Esophagus muscularis mucosa (tissue), 4 donors: ENCODE measurements around the gene MARVELD3. TPM values are rescaled to one million over a fixed set of nuclear protein-coding genes. Genes with fewer than 3 reads are reported as not detected.

Source experiments
- DNase-seq: peaks from one replicate; pipeline ENCODE4 v3.0.0-alpha.2; 2017; ENCODE audit errors: extremely low spot score
- H3K27ac ChIP-seq, 4 donors: fragments of 200-600 bp; sonication (generic); replicated peaks in 1 of 4; 1 replicate in 3 of 4; 2 replicates in 1 of 4; pipeline ENCODE4 v1.5.1; 2016 to 2019; ENCODE audit warnings: mild to moderate bottlenecking in 1 of 4
- H3K27me3 ChIP-seq, 4 donors: fragments of 200-600 bp; sonication (generic); one replicate each; pipeline versions ENCODE4 v1.5.1 to v1.6.0; 2016 to 2019
- H3K36me3 ChIP-seq, 4 donors: fragments of 200-600 bp; sonication (generic); one replicate each; pipeline ENCODE4 v1.5.1; 2016 to 2019
- H3K4me1 ChIP-seq, 4 donors: fragments of 200-600 bp; sonication (generic); one replicate each; pipeline ENCODE4 v1.5.1; 2016 to 2019
- H3K4me3 ChIP-seq, 4 donors: fragments of 200-600 bp; sonication (generic); 1 replicate in 2 of 4; 2 replicates in 2 of 4; pipeline ENCODE4 v1.5.1; 2016 to 2019; ENCODE audit warnings: mild to moderate bottlenecking in 4 of 4, moderate library complexity in 1 of 4
- H3K9me3 ChIP-seq, 4 donors: fragments of 200-600 bp; sonication (generic); 1 replicate in 3 of 4; 2 replicates in 1 of 4; pipeline ENCODE4 v1.5.1; 2016 to 2019
- CTCF ChIP-seq, 3 experiments: fragments of 200-600 bp in 2 of 3; fragments of 450-650 bp in 1 of 3; sonication (generic) in 2 of 3; IDR thresholded peaks; one replicate each; pipeline ENCODE4 v1.5.1; 2017 to 2019; ENCODE audit warnings: antibody characterized with exemption in 3 of 3, mild to moderate bottlenecking in 2 of 3, moderate library complexity in 1 of 3
- EP300 ChIP-seq: sonication (generic); formaldehyde crosslinking; IDR thresholded peaks from one replicate; pipeline ENCODE4 v1.6.1; 2017; ENCODE audit warnings: antibody characterized with exemption
- POLR2A ChIP-seq: fragments of 450-650 bp; IDR thresholded peaks from one replicate; pipeline ENCODE4 v1.6.1; 2017; ENCODE audit warnings: antibody characterized with exemption, moderate library complexity, mild to moderate bottlenecking, low read depth
- POLR2AphosphoS5 ChIP-seq, 2 donors: sonication (generic); formaldehyde crosslinking; IDR thresholded peaks; one replicate each; pipeline ENCODE4 v1.6.1; 2017; ENCODE audit warnings: antibody characterized with exemption in 2 of 2
- WGBS: methylation state at CpG from one replicate; pipeline ENCODE4 v1.1.5; 2018; 5-methylcytosine and 5-hydroxymethylcytosine counted together
- intact Hi-C: fragments of 100-400 bp; cut with DNase I; formaldehyde crosslinking; loops from one replicate; pipeline ENCODE4 v1.15.1; 2023
- total RNA-seq, 4 donors: library from RNA; depleted of rRNA; stranded (reverse); fragments of >200 nt; gene quantifications; one replicate each; pipeline versions ENCODE4 v1.1.0 to v1.2.1, GENCODE V29; 2016

The MARVELD3 gene
- total RNA-seq, 4 donors from 2014 or later = 0.46 TPM; not detected in 3

DNA sequence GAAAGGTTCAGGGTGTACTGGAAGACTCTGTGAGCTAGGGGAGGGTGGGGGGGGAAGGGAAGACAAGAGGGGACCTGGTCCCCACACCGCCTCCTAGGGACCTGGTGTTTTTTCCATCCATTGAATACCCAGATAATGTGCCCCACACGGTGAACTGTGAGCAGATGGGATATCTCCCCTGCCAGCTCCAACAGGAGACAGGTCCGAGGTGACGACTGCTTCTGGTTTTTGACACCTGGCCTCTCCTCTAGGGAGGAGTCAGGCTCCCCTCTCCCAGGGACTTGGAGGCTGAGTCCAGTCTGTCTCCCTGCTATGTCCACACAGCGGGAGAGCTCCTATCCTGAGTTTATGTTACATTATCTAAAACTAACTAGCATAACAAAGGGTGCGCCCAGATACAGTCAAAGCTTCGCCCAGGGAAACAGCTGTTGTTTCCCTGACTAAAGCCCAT is 1.8 kb downstream of the MARVELD3 start:
- WGBS = 40% methylated on average over 7 of the region's 7 CpGs
- no peak for DNase-seq
- no peaks in the 10 kb centered on the region for H3K36me3 ChIP-seq
- H3K27ac ChIP-seq = no peak overlapping the region
- intact Hi-C loops = no loop called here
- H3K4me3 ChIP-seq = no peak overlapping the region
- peaks cover 0 to under 1% (median 0%) of the 10 kb centered on the region in 4 donors for H3K9me3 ChIP-seq
- peaks cover 13 to 15% (median 14%) of the 10 kb centered on the region in 4 donors for H3K4me1 ChIP-seq
- H3K27me3 ChIP-seq = peaks cover 0 to 51% (median 24%) of the 10 kb centered on the region in 4 donors
- TF ChIP-seq POLR2A (no peak), CTCF (IDR thresholded peaks at IDR 0.05) (no peak), POLR2AphosphoS5 (IDR thresholded peaks at IDR 0.05) (no peak), EP300 (no peak)

- no peak overlapping the region for H3K4me3 ChIP-seq
- intact Hi-C loops = no loop called here
- WGBS = 39% methylated on average over 5 of the region's 5 CpGs
- H3K4me1 ChIP-seq = peaks cover 13 to 15% (median 14%) of the 10 kb centered on the region in 4 donors
- DNase-seq = no peak
- no peak overlapping the region for H3K27ac ChIP-seq
- H3K36me3 ChIP-seq = no peaks in the 10 kb centered on the region
- no peaks in the 10 kb centered on the region for H3K9me3 ChIP-seq
- peaks cover 0 to 43% (median 24%) of the 10 kb centered on the region in 4 donors for H3K27me3 ChIP-seq
- TF ChIP-seq CTCF (IDR thresholded peaks at IDR 0.05) (no peak), POLR2A (no peak), POLR2AphosphoS5 (IDR thresholded peaks at IDR 0.05) (no peak), EP300 (no peak)
Observed at GRCh38 chr16:71628810-71629209, 2.8 kb downstream of the MARVELD3 start.

GRCh38 chr16:71629278-71630016 is 3.5 kb downstream of the MARVELD3 start:
- peaks cover 13 to 15% (median 14%) of the 10 kb centered on the region in 4 donors for H3K4me1 ChIP-seq
- DNase-seq = no peak
- no peaks in the 10 kb centered on the region for H3K9me3 ChIP-seq
- intact Hi-C loops = no loop called here
- H3K36me3 ChIP-seq = no peaks in the 10 kb centered on the region
- WGBS = 78% methylated on average over 11 of the region's 11 CpGs
- H3K27ac ChIP-seq = no peak overlapping the region
- H3K27me3 ChIP-seq = peaks cover 0 to 36% (median 24%) of the 10 kb centered on the region in 4 donors
- H3K4me3 ChIP-seq = no peak overlapping the region
- TF ChIP-seq POLR2A (no peak), POLR2AphosphoS5 (IDR thresholded peaks at IDR 0.05) (no peak), EP300 (no peak), CTCF (IDR thresholded peaks at IDR 0.05) (no peak)

DNA sequence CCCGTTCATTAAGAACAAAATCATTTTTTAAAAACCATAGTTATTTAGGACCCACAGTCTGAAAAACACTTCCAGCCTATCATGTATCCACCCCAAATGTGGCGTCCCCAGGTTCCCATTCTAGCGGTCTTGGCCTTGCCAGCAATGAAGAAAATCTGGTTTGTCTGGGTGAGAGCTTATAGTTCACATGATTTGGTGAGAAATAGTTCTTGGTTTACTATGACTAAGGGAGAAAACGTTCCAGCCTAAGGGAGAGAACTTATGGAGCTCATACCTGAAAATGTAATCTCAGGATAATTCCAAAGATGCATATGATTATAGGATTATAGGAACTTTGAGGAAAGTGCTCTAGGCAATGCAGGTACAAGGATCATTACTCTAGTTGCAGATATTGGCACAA is 4.8 kb downstream of the MARVELD3 start:
- Histone ChIP-seq H3K4me1 (peaks cover 11 to 12% (median 12%) of the 10 kb centered on the region in 4 donors), H3K36me3 (no peaks in the 10 kb centered on the region), H3K27me3 (peaks cover 0 to 23% (median 19%) of the 10 kb centered on the region in 4 donors), H3K4me3 (no peak overlapping the region), H3K9me3 (no peaks in the 10 kb centered on the region), H3K27ac (no peak overlapping the region)
- WGBS = 90% methylated on average over 4 of the region's 4 CpGs
- DNase-seq = no peak
- intact Hi-C loops = no loop called here
- TF ChIP-seq POLR2A (no peak), EP300 (no peak), POLR2AphosphoS5 (IDR thresholded peaks at IDR 0.05) (no peak), CTCF (IDR thresholded peaks at IDR 0.05) (no peak)
